K562 (cell line): Measurements from ENCODE around the gene KLHL12. TPM values are rescaled to one million over a fixed set of nuclear protein-coding genes. Genes with fewer than 3 reads are reported as not detected.

ENCODE experiments used
- ATAC-seq: fragments of 200-7000 bp; cut with Tn5 transposase; 3 replicates; pipeline ENCODE4 v1.9.1; 2020; ENCODE audit warnings: moderate library complexity
- BruUV-seq: library from RNA; stranded (reverse); fragments of 400-500 nt; replicated peaks from 2 replicates; lab custom pipeline; 2021; lab: Mats Ljungman, UMichigan
- CTCF ChIA-PET: fragments of 300-600 bp; formaldehyde crosslinking; extraction: SDS; loops from one replicate; lab custom pipeline; 2021; ENCODE audit warnings: low intra/inter-chr PET ratio; lab: Yijun Ruan, JAX
- POLR2A ChIA-PET: fragments of 300-600, 350-650 bp; sonication (Branson Sonifier 250); formaldehyde crosslinking; extraction: SDS; loops from one replicate; lab custom pipeline; 2021; ENCODE audit warnings: antibody characterized with exemption, inconsistent platforms; lab: Yijun Ruan, JAX
- DNase-seq, 4 experiments: peaks; one replicate each; pipeline versions ENCODE4 v3.0.0 to v3.0.0-alpha.2; 2011 to 2018; ENCODE audit warnings: low spot score in 3 of 4, mixed read lengths in 3 of 4; ENCODE audit errors: extremely low read depth in 1 of 4
- FAIRE-seq: peaks from 2 replicates; lab custom pipeline; 2011; peaks lifted over from hg19 to GRCh38; lab: Jason Lieb, UNC
- H2AFZ ChIP-seq: 2 replicates; pipeline ENCODE4 v1.6.0; 2011; ENCODE audit warnings: low read depth, low read length, control low read depth, inconsistent platforms
- H3K27ac ChIP-seq: fragments of 200-600 bp; 3 replicates; pipeline ENCODE4 v1.8.0; 2011; ENCODE audit warnings: low read depth, mild to moderate bottlenecking, control low read depth, inconsistent platforms, low read length, moderate library complexity, mixed read lengths; ENCODE audit errors: extremely low read depth
- H3K27me3 ChIP-seq, 2 experiments: fragments of 300-600 bp in 1 of 2; 2 replicates in 1 of 2; 3 replicates in 1 of 2; pipeline versions ENCODE4 v1.6.0 to v1.8.0; 2011; ENCODE audit warnings: inconsistent platforms in 2 of 2, low read length in 2 of 2, mild to moderate bottlenecking in 1 of 2, mixed read lengths in 1 of 2, moderate library complexity in 1 of 2; ENCODE audit not compliant: control insufficient read depth in 2 of 2, insufficient read depth in 2 of 2
- H3K36me3 ChIP-seq: fragments of 300-600 bp; 3 replicates; pipeline ENCODE4 v1.8.0; 2011; ENCODE audit warnings: mild to moderate bottlenecking, low read length, inconsistent platforms; ENCODE audit not compliant: control insufficient read depth, insufficient read depth
- H3K4me1 ChIP-seq, 2 experiments: fragments of 200-600 bp in 1 of 2; replicated peaks in 1 of 2; 2 replicates in 1 of 2; 3 replicates in 1 of 2; pipeline versions ENCODE4 v1.5.1 to v1.8.0; 2011; ENCODE audit warnings: inconsistent platforms in 2 of 2, low read length in 2 of 2, mild to moderate bottlenecking in 1 of 2, mixed read lengths in 1 of 2, moderate library complexity in 1 of 2; ENCODE audit not compliant: control insufficient read depth in 2 of 2, insufficient read depth in 2 of 2
- H3K4me2 ChIP-seq: 2 replicates; pipeline ENCODE4 v1.6.1; 2011; ENCODE audit warnings: low read length, control low read depth, inconsistent platforms, mixed read lengths; ENCODE audit not compliant: insufficient read depth
- H3K4me3 ChIP-seq: fragments of 200-600 bp; sonication (generic), shearing (Covaris generic); 2 replicates; pipeline ENCODE4 v1.5.1; 2016; ENCODE audit warnings: control low read depth, inconsistent platforms
- H3K79me2 ChIP-seq: fragments of 200-600 bp; 3 replicates; pipeline ENCODE4 v1.8.0; 2011; ENCODE audit warnings: low read length, inconsistent platforms; ENCODE audit not compliant: control insufficient read depth, insufficient read depth
- H3K9ac ChIP-seq, 2 experiments: 2 replicates each; pipeline versions ENCODE4 v1.6.0 to v1.6.1; 2011; ENCODE audit warnings: low read depth in 2 of 2, low read length in 2 of 2, control low read depth in 1 of 2, inconsistent platforms in 1 of 2, mild to moderate bottlenecking in 1 of 2, mixed read lengths in 1 of 2; ENCODE audit not compliant: insufficient read depth in 1 of 2
- H3K9me1 ChIP-seq: one replicate; pipeline ENCODE4 v1.6.0; 2011; ENCODE audit warnings: inconsistent platforms, mild to moderate bottlenecking, low read length, moderate library complexity; ENCODE audit not compliant: control insufficient read depth, insufficient read depth
- H3K9me3 ChIP-seq: replicated peaks from 2 replicates; pipeline ENCODE4 v1.5.1; 2011; ENCODE audit warnings: low read depth, low read length, inconsistent platforms; ENCODE audit not compliant: control insufficient read depth, insufficient read depth
- H4K20me1 ChIP-seq: replicated peaks from 2 replicates; pipeline ENCODE4 v1.6.1; 2011; ENCODE audit warnings: low read length, inconsistent platforms, mixed read lengths; ENCODE audit not compliant: control insufficient read depth, insufficient read depth
- ATF6 ChIP-seq: sonication (generic); formaldehyde crosslinking; IDR thresholded peaks from 2 replicates; pipeline ENCODE4 v1.4.0; 2020; ENCODE audit warnings: mild to moderate bottlenecking, missing genetic modification reagents
- ELF2 ChIP-seq: fragments of 250-450 bp; sonication (Bioruptor Pico); IDR thresholded peaks from 2 replicates; pipeline ENCODE4 v1.5.0; 2021; ENCODE audit warnings: mild to moderate bottlenecking
- IRF1 ChIP-seq: sonication (generic); formaldehyde crosslinking; IDR thresholded peaks from 2 replicates; pipeline ENCODE4 v1.8.0; 2022; ENCODE audit warnings: missing genetic modification reagents, mild to moderate bottlenecking, borderline replicate concordance
- JUN ChIP-seq, 2 experiments: sonication (generic) in 1 of 2; formaldehyde crosslinking in 1 of 2; IDR thresholded peaks; 2 replicates each; pipeline versions ENCODE4 v1.6.1 to v1.8.0; 2012 to 2022; ENCODE audit warnings: borderline replicate concordance in 2 of 2, mild to moderate bottlenecking in 2 of 2, improper control_type of control experiment in 1 of 2, low read depth in 1 of 2, low read length in 1 of 2, missing genetic modification reagents in 1 of 2
- JUNB ChIP-seq: fragments of 450-650 bp; formaldehyde crosslinking; conservative IDR thresholded peaks from 2 replicates; pipeline ENCODE4 v1.4.0; 2020; ENCODE audit warnings: mild to moderate bottlenecking
- KAT2B ChIP-seq: IDR thresholded peaks from one replicate; pipeline ENCODE4 v1.6.1; 2012; ENCODE audit warnings: low read depth, mild to moderate bottlenecking, control low read depth, inconsistent platforms, low read length, moderate library complexity
- TBL1XR1 ChIP-seq, 2 experiments: IDR thresholded peaks; 2 replicates each; pipeline ENCODE4 v1.6.1; 2012; ENCODE audit warnings: improper control_type of control experiment in 2 of 2, low read length in 2 of 2, mild to moderate bottlenecking in 1 of 2
- YY1 ChIP-seq, 3 experiments: IDR thresholded peaks; 2 replicates each; pipeline ENCODE4 v1.6.1; 2011; ENCODE audit warnings: low read length in 2 of 3, mild to moderate bottlenecking in 2 of 3, moderate library complexity in 2 of 3, borderline replicate concordance in 1 of 3, control low read depth in 1 of 3, low read depth in 1 of 3; ENCODE audit not compliant: insufficient read depth in 3 of 3, insufficient replicate concordance in 2 of 3, control insufficient read depth in 1 of 3, insufficient read length in 1 of 3; ENCODE audit errors: extremely low read depth in 1 of 3
- ZNF165 ChIP-seq: fragments of 250-450 bp; sonication (Bioruptor Pico); IDR thresholded peaks from 2 replicates; pipeline ENCODE4 v1.4.0; 2020; ENCODE audit warnings: borderline replicate concordance
- ZNF354B ChIP-seq: fragments of 250-450 bp; sonication (Bioruptor Pico); IDR thresholded peaks from 2 replicates; pipeline ENCODE4 v1.4.0; 2020
- ZNF408 ChIP-seq: fragments of 250-450 bp; sonication (Bioruptor Pico); IDR thresholded peaks from 2 replicates; pipeline ENCODE4 v1.4.0; 2020; ENCODE audit warnings: low read depth, mild to moderate bottlenecking, moderate library complexity
- WGBS: fragments of 100-300 bp; shearing (Covaris generic); methylation state at CpG from one replicate; pipeline ENCODE4 v1.1.6; 2016; ENCODE audit warnings: low coverage, mixed read lengths; ENCODE audit not compliant: insufficient coverage; ENCODE audit errors: missing lambda C conversion rate; 5-methylcytosine and 5-hydroxymethylcytosine counted together
- in situ Hi-C: fragments of 300-500 bp; cut with MboI; formaldehyde crosslinking; loops from 4 replicates; pipeline ENCODE4 v1.15.0; 2018; ENCODE audit warnings: inconsistent platforms, mixed read lengths
- intact Hi-C: fragments of 100-400 bp; cut with micrococcal nuclease; formaldehyde crosslinking; loops from 2 replicates; pipeline ENCODE4 v1.14.2; 2022
- polyA plus RNA-seq, 8 experiments: library from polyadenylated mRNA; depleted of rRNA in 4 of 8; stranded (reverse) in 5 of 8; unstranded in 3 of 8; fragments of >200 nt; fragmentation: Nextera tagmentation in 2 of 8; fragmentation: Illumina TruSeq in 1 of 8; extraction: Ambion mirVana in 2 of 8; extraction: Trizol in 1 of 8; gene quantifications; 2 replicates each; pipeline versions ENCODE4 v1.2.1 to v1.2.3, GENCODE V29; 2011 to 2014; ENCODE audit warnings: inconsistent platforms in 1 of 8, missing spikeins in 1 of 8
- total RNA-seq, 7 experiments: library from RNA; depleted of rRNA in 6 of 7; stranded (reverse); fragments of >200 nt in 6 of 7; fragmentation: Illumina TruSeq in 2 of 7; extraction: Trizol in 2 of 7; gene quantifications; 2 replicates each; pipeline versions ENCODE4 v1.2.1 to v1.2.3, GENCODE V29; 2011 to 2021; ENCODE audit warnings: low replicate concordance in 1 of 7

The KLHL12 gene
- total and polyA plus RNA-seq, 9 of the 15 experiments (the other 6 are each of a cell fraction or from before 2014, with no cell fraction given): 23.1 to 85.1 (median 35.0) TPM

DNA sequence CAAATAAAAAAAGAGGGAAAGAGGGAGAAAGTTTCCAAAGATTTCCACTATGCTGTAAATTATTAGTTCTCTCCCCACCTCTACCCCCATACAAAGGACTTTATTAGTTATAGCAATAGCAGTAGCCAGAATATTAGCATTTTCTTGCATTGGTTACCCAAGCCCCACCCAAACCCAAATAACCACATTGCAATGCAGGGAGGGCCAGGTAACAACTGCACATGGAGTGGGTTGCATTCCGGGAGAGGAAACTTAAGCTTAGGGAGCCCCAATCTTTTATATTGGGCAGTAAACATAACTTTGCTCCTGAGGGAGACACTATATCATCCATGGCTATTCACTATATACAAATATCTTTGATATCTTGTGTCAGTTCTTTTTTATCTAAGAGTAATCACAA, 25.1 kb upstream of the KLHL12 start:
- no peak overlapping the region for H3K27ac ChIP-seq
- WGBS: 100% methylated on average over 1 of the region's 1 CpG
- peaks cover 79% of the 10 kb centered on the region for H3K36me3 ChIP-seq
- H3K9me1 ChIP-seq: peaks cover 6% of the 10 kb centered on the region
- H3K4me3 ChIP-seq: no peak overlapping the region
- H3K9ac ChIP-seq: no peak overlapping the region
- H3K27me3 ChIP-seq: no peaks in the 10 kb centered on the region
- intact Hi-C loops (no loop called here), in situ Hi-C loops (no loop called here)
- H4K20me1 ChIP-seq: peaks cover 26% of the 10 kb centered on the region
- DNase-seq (no peak), FAIRE-seq (no peak), ATAC-seq (no peak)
- peaks cover 0 to 26% of the 10 kb centered on the region in 2 experiments; a peak in 4 of 5 replicates for H3K4me1 ChIP-seq
- no peak overlapping the region for H3K4me2 ChIP-seq
- no peak overlapping the region for H2AFZ ChIP-seq
- TF ChIP-seq ZNF408 (CRISPR knock-in tag): no peak
- TF ChIP-seq IRF1: no peak
- ChIA-PET CTCF (no interaction called here), POLR2A (interaction anchor here (1.2 to 4.2 kb wide), 4 partner anchors 8 to 13 kb away, joined by 4 to 65 read pairs (median 4); no protein-coding TSS in a partner anchor)
- H3K79me2 ChIP-seq: peaks cover 66% of the 10 kb centered on the region
- no peaks in the 10 kb centered on the region for H3K9me3 ChIP-seq
- no TSS peak for BruUV-seq

GRCh38 chr1:202951437-202951836, 24.4 kb upstream of the KLHL12 start:
- WGBS: 79% methylated on average over 2 of the region's 2 CpGs
- FAIRE-seq (no peak), DNase-seq (no peak), ATAC-seq (no peak)
- H3K4me1 ChIP-seq: peaks cover 0 to 19% of the 10 kb centered on the region in 2 experiments; a peak in 3 of 5 replicates
- no peak overlapping the region for H3K9ac ChIP-seq
- H2AFZ ChIP-seq: no peak overlapping the region
- no peak overlapping the region for H3K4me2 ChIP-seq
- H3K27me3 ChIP-seq: no peaks in the 10 kb centered on the region
- POLR2A ChIA-PET: interaction anchor here (0.6 to 1.7 kb wide), 5 partner anchors 9 to 1880 kb away, joined by 4 to 10 read pairs (median 4); no protein-coding TSS in a partner anchor
- intact Hi-C loops (no loop called here), in situ Hi-C loops (no loop called here)
- peaks cover 6% of the 10 kb centered on the region for H3K9me1 ChIP-seq
- CTCF ChIA-PET: no interaction called here
- peaks cover 82% of the 10 kb centered on the region for H3K36me3 ChIP-seq
- H3K27ac ChIP-seq: no peak overlapping the region
- no TSS peak for BruUV-seq
- H3K9me3 ChIP-seq: no peaks in the 10 kb centered on the region
- no peak overlapping the region for H3K4me3 ChIP-seq
- peaks cover 59% of the 10 kb centered on the region for H3K79me2 ChIP-seq
- peaks cover 26% of the 10 kb centered on the region for H4K20me1 ChIP-seq
- TF ChIP-seq YY1 (IDR thresholded peaks at IDR 0.05; ENCODE audit: borderline replicate concordance in 1 of 3, control insufficient read depth in 1 of 3, extremely low read depth in 1 of 3, insufficient read depth in 3 of 3, insufficient read length in 1 of 3, insufficient replicate concordance in 2 of 3, low read depth in 1 of 3, low read length in 2 of 3) (no peak), ELF2 (no peak), ZNF165 (CRISPR knock-in tag) (no peak), JUN (IDR thresholded peaks at IDR 0.05; ENCODE audit: borderline replicate concordance, low read depth, low read length) (no peak), JUN (CRISPR knock-in tag; IDR thresholded peaks at IDR 0.05; ENCODE audit: borderline replicate concordance) (no peak), TBL1XR1 (IDR thresholded peaks at IDR 0.05; ENCODE audit: low read length in 2 of 2) (no peak), ZNF354B (CRISPR knock-in tag) (no peak), KAT2B (no peak), JUNB (CRISPR knock-in tag) (no peak), ATF6 (CRISPR knock-in tag) (no peak)
